Hepatocyte (in vitro differentiated cells): ENCODE results near the gene ARID3A.

Experiments used
- CTCF ChIP-seq: fragments of 200-600 bp; sonication (generic); IDR thresholded peaks from 2 replicates; pipeline ENCODE4 v1.5.1; 2016; ENCODE audit warnings: antibody characterized with exemption, mild to moderate bottlenecking; ENCODE audit not compliant: poor library complexity
- EZH2 ChIP-seq: fragments of 200-600 bp; sonication (generic); IDR thresholded peaks from 2 replicates; pipeline ENCODE4 v1.6.1; 2016; ENCODE audit warnings: antibody characterized with exemption, mild to moderate bottlenecking, borderline replicate concordance
- EZH2phosphoT487 ChIP-seq: fragments of 200-600 bp; sonication (generic); IDR thresholded peaks from one replicate; pipeline ENCODE4 v1.6.1; 2018; ENCODE audit warnings: antibody characterized with exemption, mild to moderate bottlenecking, low read depth, moderate library complexity; ENCODE audit not compliant: unreplicated experiment, severe bottlenecking

GRCh38 chr19:986083-986482 lies 60.2 kb downstream of the ARID3A start:
- TF ChIP-seq CTCF, result no peak
- TF ChIP-seq EZH2, result no peak
- TF ChIP-seq EZH2phosphoT487, result no peak
